K562 treated with DMSO at 1 percent for 48 hours (cell line): ENCODE data around the gene SULF2. TPM values are rescaled to one million over a fixed set of nuclear protein-coding genes. Genes with fewer than 3 reads are reported as not detected.

Experiments used
- total RNA-seq: library from RNA; unstranded; fragments of 300-600 nt; gene quantifications from 2 replicates; pipeline ENCODE4 v1.2.3, GENCODE V29; 2022; ENCODE audit warnings: low replicate concordance; ENCODE audit errors: extremely low read depth

The SULF2 gene
- total RNA-seq: not detected in 2 replicates

GRCh38 chr20:47785311-47785853 lies at the start of gene SULF2:
SULF2 (minus strand) TSS chr20:47785481; CDS start chr20:47757363, 28,118 bp downstream.

